Measurements from ENCODE around the gene SAMD4B.

Gene SAMD4B

GRCh38 chr19:39365531-39365930 is 23.3 kb downstream of the SAMD4B start:
- no peak overlapping the region for H3K4me3 ChIP-seq (ENCODE audit: low read depth, low read length)
- TF ChIP-seq, protein P1, sequence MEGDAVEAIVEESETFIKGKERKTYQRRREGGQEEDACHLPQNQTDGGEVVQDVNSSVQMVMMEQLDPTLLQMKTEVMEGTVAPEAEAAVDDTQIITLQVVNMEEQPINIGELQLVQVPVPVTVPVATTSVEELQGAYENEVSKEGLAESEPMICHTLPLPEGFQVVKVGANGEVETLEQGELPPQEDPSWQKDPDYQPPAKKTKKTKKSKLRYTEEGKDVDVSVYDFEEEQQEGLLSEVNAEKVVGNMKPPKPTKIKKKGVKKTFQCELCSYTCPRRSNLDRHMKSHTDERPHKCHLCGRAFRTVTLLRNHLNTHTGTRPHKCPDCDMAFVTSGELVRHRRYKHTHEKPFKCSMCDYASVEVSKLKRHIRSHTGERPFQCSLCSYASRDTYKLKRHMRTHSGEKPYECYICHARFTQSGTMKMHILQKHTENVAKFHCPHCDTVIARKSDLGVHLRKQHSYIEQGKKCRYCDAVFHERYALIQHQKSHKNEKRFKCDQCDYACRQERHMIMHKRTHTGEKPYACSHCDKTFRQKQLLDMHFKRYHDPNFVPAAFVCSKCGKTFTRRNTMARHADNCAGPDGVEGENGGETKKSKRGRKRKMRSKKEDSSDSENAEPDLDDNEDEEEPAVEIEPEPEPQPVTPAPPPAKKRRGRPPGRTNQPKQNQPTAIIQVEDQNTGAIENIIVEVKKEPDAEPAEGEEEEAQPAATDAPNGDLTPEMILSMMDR (IDR thresholded peaks at IDR 0.05; ENCODE audit: low read depth, low read length, missing control alignments), result no peak
- DNase-seq (ENCODE audit: low read depth), result no peak

- no peak overlapping the region for H3K4me3 ChIP-seq (ENCODE audit: low read depth, low read length)
- TF ChIP-seq, protein P1 (IDR thresholded peaks at IDR 0.05; ENCODE audit: low read depth, low read length, missing control alignments), result no peak
- DNase-seq (ENCODE audit: low read depth), result no peak
These were observed 27.0 kb downstream of the SAMD4B start for GRCh38 chr19:39369200-39369599.

DNA sequence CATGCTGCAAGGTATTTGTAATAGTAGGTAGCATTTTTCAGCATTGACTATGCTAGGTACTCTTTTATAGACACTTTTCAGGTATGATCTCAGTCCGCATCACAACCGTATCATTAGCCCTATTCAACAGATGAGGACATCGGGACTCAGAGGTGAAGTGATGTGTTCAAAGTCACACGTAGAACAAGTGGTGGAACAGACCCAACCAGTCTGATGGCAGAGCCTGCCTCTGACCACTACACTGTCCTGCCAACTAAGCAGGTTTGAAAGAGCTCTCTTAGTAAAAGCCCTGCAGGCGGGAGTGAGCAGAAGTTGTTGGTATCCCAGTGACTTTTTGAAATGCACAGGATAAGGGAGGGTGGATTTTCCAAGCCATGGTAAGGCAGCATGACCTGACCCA is 28.5 kb downstream of the SAMD4B start:
- TF ChIP-seq, protein P1 (IDR thresholded peaks at IDR 0.05; ENCODE audit: low read depth, low read length, missing control alignments), result no peak

DNA sequence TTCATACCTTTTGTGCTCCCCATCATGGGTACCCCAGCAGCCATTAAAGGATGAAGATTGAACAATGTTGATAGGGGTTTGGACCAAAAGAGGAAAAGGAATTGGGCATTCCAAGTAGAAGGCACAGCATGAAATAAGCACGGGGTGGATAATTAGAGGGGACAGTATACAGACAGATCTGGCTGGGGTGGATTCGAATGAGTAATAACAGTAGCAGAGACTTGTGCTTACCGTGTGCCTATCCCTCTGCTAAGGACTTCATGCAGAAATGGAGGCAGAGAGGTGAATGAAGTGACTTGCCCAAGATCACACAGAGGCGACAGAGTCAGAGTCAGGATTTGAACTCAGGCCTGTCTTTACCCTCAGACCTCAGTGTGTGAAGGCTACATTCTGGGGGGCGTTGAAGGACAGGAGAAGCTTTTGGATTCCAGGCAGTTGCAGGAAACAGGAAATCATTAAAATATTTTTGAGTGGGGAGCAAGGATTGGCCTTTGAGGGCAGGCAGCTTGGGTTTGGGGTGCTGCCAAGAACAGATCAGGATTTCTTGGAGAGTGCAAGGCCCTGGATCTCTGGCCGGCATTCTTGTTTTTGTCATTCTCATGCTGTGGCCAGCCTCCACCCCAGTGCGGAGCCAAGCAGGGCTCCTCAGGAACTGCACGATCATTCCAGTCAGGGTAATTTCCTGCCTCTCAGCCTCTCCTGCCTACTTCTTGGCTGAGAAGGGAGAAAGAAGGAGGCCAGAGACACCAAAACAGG is 30.0 kb downstream of the SAMD4B start:
- TF ChIP-seq, protein P1 (IDR thresholded peaks at IDR 0.05; ENCODE audit: low read depth, low read length, missing control alignments), result no peak
- no peak overlapping the region for H3K4me3 ChIP-seq (ENCODE audit: low read depth, low read length)
- no peak for DNase-seq (ENCODE audit: low read depth)

More for the DNA sequence above, 28.5 kb downstream of the SAMD4B start:
- DNase-seq (ENCODE audit: low read depth), result no peak
- H3K4me3 ChIP-seq (ENCODE audit: low read depth, low read length), result no peak overlapping the region

- no peak for DNase-seq (ENCODE audit: low read depth)
- TF ChIP-seq, protein P1 (IDR thresholded peaks at IDR 0.05; ENCODE audit: low read depth, low read length, missing control alignments), result no peak
- H3K4me3 ChIP-seq (ENCODE audit: low read depth, low read length), result no peak overlapping the region
These were observed 30.7 kb downstream of the SAMD4B start for GRCh38 chr19:39372941-39373340.

GRCh38 chr19:39375929-39376328 is 33.7 kb downstream of the SAMD4B start:
- no peak for DNase-seq (ENCODE audit: low read depth)
- TF ChIP-seq, protein P1 (IDR thresholded peaks at IDR 0.05; ENCODE audit: low read depth, low read length, missing control alignments), result no peak
- no peak overlapping the region for H3K4me3 ChIP-seq (ENCODE audit: low read depth, low read length)

Measured in GM12864 (cell line).